Activated CD8-positive, alpha-beta T cell treated with anti-CD3 and anti-CD28 coated beads for 36 hours (primary cell): Measurements from ENCODE around the gene RGS4. TPM values are rescaled to one million over a fixed set of nuclear protein-coding genes. Genes with fewer than 3 reads are reported as not detected.

Source experiments
- ATAC-seq: fragments of 200-7000 bp; cut with Tn5 transposase; one replicate; pipeline ENCODE4 v1.10.0; 2021; ENCODE audit warnings: mild to moderate bottlenecking, moderate library complexity
- CTCF ChIA-PET: fragments of 350-600 bp; sonication (Branson Sonifier 250); formaldehyde crosslinking; loops from one replicate; lab custom pipeline; 2021; ENCODE audit warnings: antibody characterized with exemption; lab: Charles Lee
- POLR2A ChIA-PET: fragments of 350-600 bp; sonication (Branson Sonifier 250); formaldehyde crosslinking; loops from one replicate; lab custom pipeline; 2021; ENCODE audit warnings: antibody characterized with exemption; lab: Charles Lee
- DNase-seq: peaks from one replicate; pipeline ENCODE4 v3.0.0-alpha.2; 2020
- H3K27ac Mint-ChIP-seq: one replicate; pipeline ENCODE4 v1.8.0; 2021; ENCODE audit warnings: mild to moderate bottlenecking, mixed read lengths
- H3K27me3 Mint-ChIP-seq: one replicate; pipeline ENCODE4 v1.8.0; 2021; ENCODE audit warnings: mixed read lengths
- H3K36me3 Mint-ChIP-seq: one replicate; pipeline ENCODE4 v1.8.0; 2021; ENCODE audit warnings: low read depth, mixed read lengths
- H3K4me1 Mint-ChIP-seq: one replicate; pipeline ENCODE4 v1.8.0; 2021; ENCODE audit warnings: low read depth, mixed read lengths
- H3K4me3 Mint-ChIP-seq: one replicate; pipeline ENCODE4 v1.8.0; 2021; ENCODE audit warnings: mild to moderate bottlenecking, moderate library complexity, mixed read lengths
- H3K9me3 Mint-ChIP-seq: one replicate; pipeline ENCODE4 v1.8.0; 2021; ENCODE audit warnings: mixed read lengths
- intact Hi-C: fragments of 100-400 bp; cut with micrococcal nuclease; formaldehyde crosslinking; loops from one replicate; pipeline ENCODE4 v1.10.0; 2022
- total RNA-seq, 2 experiments: library from RNA; stranded (reverse); gene quantifications; one replicate each; pipeline ENCODE4 v1.2.3, GENCODE V29; 2021
- TF ChIP-seq, protein P1 (sequence below): fragments of 200-600 bp; IDR thresholded peaks from one replicate; pipeline ENCODE4 v1.8.0; 2022; ENCODE audit warnings: antibody characterized with exemption, mild to moderate bottlenecking

Gene RGS4
- total RNA-seq, 2 experiments from 2014 or later, result not detected

DNA sequence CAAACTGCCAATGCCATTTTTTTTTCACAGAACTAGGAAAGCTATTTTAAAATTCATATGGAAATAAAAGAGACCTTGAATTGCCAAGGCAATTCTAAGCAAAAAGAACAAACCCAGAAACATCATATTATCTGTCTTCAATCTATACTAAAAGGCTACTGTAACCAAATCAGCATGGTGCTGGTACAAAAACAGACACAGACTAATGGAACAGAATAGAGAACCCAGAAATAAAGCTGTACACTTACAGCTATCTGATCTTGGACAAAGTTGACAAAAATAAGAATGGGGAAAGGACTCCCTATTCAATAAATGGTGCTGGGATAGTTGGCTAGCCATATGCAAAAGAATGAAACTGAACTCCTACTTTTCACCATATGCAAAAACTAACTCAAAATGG is 50.5 kb downstream of the RGS4 start:
- Mint-ChIP-seq H3K27me3 (peaks cover 12% of the 10 kb centered on the region), H3K27ac (no peak overlapping the region), H3K4me3 (no peak overlapping the region), H3K4me1 (no peaks in the 10 kb centered on the region), H3K9me3 (no peaks in the 10 kb centered on the region), H3K36me3 (no peaks in the 10 kb centered on the region)
- intact Hi-C loops, result no loop called here
- TF ChIP-seq, protein P1, sequence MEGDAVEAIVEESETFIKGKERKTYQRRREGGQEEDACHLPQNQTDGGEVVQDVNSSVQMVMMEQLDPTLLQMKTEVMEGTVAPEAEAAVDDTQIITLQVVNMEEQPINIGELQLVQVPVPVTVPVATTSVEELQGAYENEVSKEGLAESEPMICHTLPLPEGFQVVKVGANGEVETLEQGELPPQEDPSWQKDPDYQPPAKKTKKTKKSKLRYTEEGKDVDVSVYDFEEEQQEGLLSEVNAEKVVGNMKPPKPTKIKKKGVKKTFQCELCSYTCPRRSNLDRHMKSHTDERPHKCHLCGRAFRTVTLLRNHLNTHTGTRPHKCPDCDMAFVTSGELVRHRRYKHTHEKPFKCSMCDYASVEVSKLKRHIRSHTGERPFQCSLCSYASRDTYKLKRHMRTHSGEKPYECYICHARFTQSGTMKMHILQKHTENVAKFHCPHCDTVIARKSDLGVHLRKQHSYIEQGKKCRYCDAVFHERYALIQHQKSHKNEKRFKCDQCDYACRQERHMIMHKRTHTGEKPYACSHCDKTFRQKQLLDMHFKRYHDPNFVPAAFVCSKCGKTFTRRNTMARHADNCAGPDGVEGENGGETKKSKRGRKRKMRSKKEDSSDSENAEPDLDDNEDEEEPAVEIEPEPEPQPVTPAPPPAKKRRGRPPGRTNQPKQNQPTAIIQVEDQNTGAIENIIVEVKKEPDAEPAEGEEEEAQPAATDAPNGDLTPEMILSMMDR, result no peak
- no peak for ATAC-seq
- POLR2A ChIA-PET, result no interaction called here
- DNase-seq, result no peak
- CTCF ChIA-PET, result interaction anchor here (0.6 kb wide), 1 partner anchor 95 kb away, joined by 3 read pairs; no protein-coding TSS in a partner anchor

DNA sequence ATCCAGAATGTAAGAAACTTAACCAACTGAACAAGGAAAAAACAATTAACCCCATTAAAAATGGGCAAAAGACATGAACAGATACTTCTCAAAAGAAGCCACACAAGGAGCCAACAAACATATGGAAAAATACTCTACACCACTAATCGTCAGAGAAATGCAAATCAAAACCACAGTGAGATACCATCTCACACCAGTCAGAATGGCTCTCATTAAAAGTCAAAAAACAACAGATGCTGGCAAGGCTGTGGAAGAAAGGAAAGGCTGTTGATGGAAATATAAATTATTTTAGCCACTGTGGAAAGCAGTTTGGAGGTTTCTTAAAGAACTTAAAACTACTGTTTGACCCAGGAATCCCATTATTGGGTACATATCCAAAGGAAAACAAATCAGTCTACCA is 51.2 kb downstream of the RGS4 start:
- H3K36me3 Mint-ChIP-seq, result no peaks in the 10 kb centered on the region
- intact Hi-C loops, result no loop called here
- no peaks in the 10 kb centered on the region for H3K9me3 Mint-ChIP-seq
- ChIA-PET CTCF (no interaction called here), POLR2A (no interaction called here)
- DNase-seq (no peak), ATAC-seq (no peak)
- TF ChIP-seq, protein P1, result no peak
- H3K27me3 Mint-ChIP-seq, result peaks cover 12% of the 10 kb centered on the region
- H3K27ac Mint-ChIP-seq, result no peak overlapping the region
- no peaks in the 10 kb centered on the region for H3K4me1 Mint-ChIP-seq
- H3K4me3 Mint-ChIP-seq, result no peak overlapping the region

DNA sequence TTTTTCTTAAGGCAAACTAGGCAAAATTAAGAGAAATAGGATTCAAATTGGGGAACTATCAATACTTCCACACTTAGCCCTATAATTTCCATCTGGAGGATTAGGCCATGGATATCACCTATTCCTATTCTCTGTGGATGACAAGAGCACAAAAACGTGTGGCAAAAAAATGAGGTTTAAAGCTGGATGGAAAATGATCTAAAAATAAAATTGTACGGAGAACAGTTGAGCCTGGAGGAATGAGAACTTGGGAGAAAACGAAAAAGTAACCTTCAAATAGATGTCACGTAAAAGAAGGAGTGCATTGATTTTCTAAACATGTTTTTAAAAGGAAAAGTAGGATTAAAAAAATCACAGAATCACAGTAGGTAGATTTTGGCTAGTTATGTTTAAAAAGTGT is 55.7 kb downstream of the RGS4 start:
- Mint-ChIP-seq H3K4me3 (no peak overlapping the region), H3K4me1 (no peaks in the 10 kb centered on the region), H3K36me3 (no peaks in the 10 kb centered on the region), H3K27me3 (peaks cover 8% of the 10 kb centered on the region), H3K9me3 (no peaks in the 10 kb centered on the region), H3K27ac (no peak overlapping the region)
- CTCF ChIA-PET, result no interaction called here
- ATAC-seq (no peak), DNase-seq (no peak)
- TF ChIP-seq, protein P1, result no peak
- intact Hi-C loops, result no loop called here
- POLR2A ChIA-PET, result no interaction called here

Other genes with a start within 250 kb of the RGS4 start
- not detected for gene CCDC190, start 208.2 kb upstream of the RGS4 start, total RNA-seq
- gene RGS5, start 133.6 kb downstream of the RGS4 start, total RNA-seq, result 1 to 10 TPM; 3.6 to 6.0 TPM